Esophagus (tissue), 2 donors: Measurements from ENCODE around the gene CENPVL1. TPM values are rescaled to one million over a fixed set of nuclear protein-coding genes. Genes with fewer than 3 reads are reported as not detected.
A peak's percentile ranks its signal among the peaks of the same experiment; 100 is the strongest.

Experiments
- H3K27ac ChIP-seq, 2 donors: one replicate each; pipeline ENCODE4 v1.5.1; 2013; ENCODE audit warnings: low read depth in 2 of 2, mild to moderate bottlenecking in 2 of 2, inconsistent platforms in 1 of 2, low read length in 1 of 2, moderate library complexity in 1 of 2
- H3K27me3 ChIP-seq, 2 donors: one replicate each; pipeline ENCODE4 v1.6.1; 2013; ENCODE audit warnings: low read length in 2 of 2, control low read depth in 1 of 2, mild to moderate bottlenecking in 1 of 2; ENCODE audit not compliant: insufficient read depth in 2 of 2, control insufficient read depth in 1 of 2
- H3K36me3 ChIP-seq, 2 donors: one replicate each; pipeline ENCODE4 v1.6.1; 2013; ENCODE audit warnings: low read length in 1 of 2; ENCODE audit not compliant: control insufficient read depth in 2 of 2, insufficient read depth in 2 of 2
- H3K4me1 ChIP-seq, 2 donors: one replicate each; pipeline ENCODE4 v1.6.1; 2013; ENCODE audit warnings: low read length in 1 of 2; ENCODE audit not compliant: control insufficient read depth in 2 of 2, insufficient read depth in 2 of 2
- H3K4me3 ChIP-seq, 2 donors: one replicate each; pipeline ENCODE4 v1.5.1; 2013; ENCODE audit warnings: low read length in 2 of 2, mild to moderate bottlenecking in 2 of 2, low read depth in 1 of 2, moderate library complexity in 1 of 2
- H3K9me3 ChIP-seq, 2 donors: one replicate each; pipeline ENCODE4 v1.6.1; 2013; ENCODE audit warnings: mild to moderate bottlenecking in 2 of 2, low read depth in 1 of 2, low read length in 1 of 2, moderate library complexity in 1 of 2; ENCODE audit not compliant: control insufficient read depth in 2 of 2, insufficient read depth in 1 of 2
- WGBS, 2 donors: extraction: QIAGEN DNeasy Blood & Tissue Kit; methylation state at CpG; one replicate each; pipeline ENCODE4 v1.1.7; 2013; 5-methylcytosine and 5-hydroxymethylcytosine counted together
- polyA plus RNA-seq, 2 donors: library from polyadenylated mRNA; stranded (reverse); fragments of 200-250 nt; gene quantifications; one replicate each; pipeline ENCODE4 v1.2.3, GENCODE V29; 2013
- donor health status: healthy with polysubstance abuse.
- donor health status: Bipolar disorder and iron deficiency.

CENPVL1 gene
- polyA plus RNA-seq, 2 donors = not detected

- Histone ChIP-seq H3K36me3 (no peaks in the 10 kb centered on the region), H3K4me1 (no peaks in the 10 kb centered on the region), H3K27me3 (peaks cover 0 to 4% of the 10 kb centered on the region in 2 donors), H3K27ac (no peak overlapping the region), H3K9me3 (no peaks in the 10 kb centered on the region), H3K4me3 (no peak overlapping the region)
- 53 to 72% methylated on average over 2 of the region's 2 CpGs for WGBS, 2 donors
These were observed 26.8 kb downstream of the CENPVL1 start for GRCh38 chrX:51737091-51737490.

GRCh38 chrX:51742586-51742985, 32.3 kb downstream of the CENPVL1 start:
- Histone ChIP-seq H3K9me3 (no peaks in the 10 kb centered on the region), H3K4me1 (no peaks in the 10 kb centered on the region), H3K27me3 (peaks cover 0 to 3% of the 10 kb centered on the region in 2 donors), H3K36me3 (no peaks in the 10 kb centered on the region), H3K27ac (no peak overlapping the region), H3K4me3 (no peak overlapping the region)
- WGBS, 2 donors = 66 to 90% methylated on average over 3 of the region's 3 CpGs

- Histone ChIP-seq H3K27me3 (peaks cover 0 to 3% of the 10 kb centered on the region in 2 donors), H3K27ac (peak within 1 kb of the TSS in 1 of 2 donors; percentile 40), H3K4me1 (no peaks in the 10 kb centered on the region), H3K9me3 (no peaks in the 10 kb centered on the region), H3K36me3 (no peaks in the 10 kb centered on the region), H3K4me3 (peak within 1 kb of the TSS; percentile 61 to 66)
- 1 to 19% methylated on average over 62 to 63 of the region's 63 CpGs for WGBS, 2 donors
These were observed 33.1 kb downstream of the CENPVL1 start, which contains the start of gene GSPT2 for GRCh38 chrX:51743179-51743957. Gene GSPT2, plus strand, starts transcription at chrX:51743442. Its CDS starts 185 bp downstream, at chrX:51743627.

GRCh38 chrX:51747671-51748070, 37.4 kb downstream of the CENPVL1 start:
- H3K4me1 ChIP-seq = no peaks in the 10 kb centered on the region
- H3K27me3 ChIP-seq = no peaks in the 10 kb centered on the region
- no peak overlapping the region for H3K4me3 ChIP-seq
- no peaks in the 10 kb centered on the region for H3K36me3 ChIP-seq
- H3K27ac ChIP-seq = no peak overlapping the region
- H3K9me3 ChIP-seq = no peaks in the 10 kb centered on the region

GRCh38 chrX:51759055-51759839, 48.9 kb downstream of the CENPVL1 start:
- no peak overlapping the region for H3K4me3 ChIP-seq
- no peak overlapping the region for H3K27ac ChIP-seq
- H3K9me3 ChIP-seq = no peaks in the 10 kb centered on the region
- no peaks in the 10 kb centered on the region for H3K36me3 ChIP-seq
- peaks cover 0 to 3% of the 10 kb centered on the region in 2 donors for H3K27me3 ChIP-seq
- no peaks in the 10 kb centered on the region for H3K4me1 ChIP-seq
- 37 to 55% methylated on average over 6 of the region's 6 CpGs for WGBS, 2 donors

- no peak overlapping the region for H3K4me3 ChIP-seq
- peaks cover 0 to 3% of the 10 kb centered on the region in 2 donors for H3K27me3 ChIP-seq
- 77 to 84% methylated on average over 4 of the region's 4 CpGs for WGBS, 2 donors
- no peaks in the 10 kb centered on the region for H3K9me3 ChIP-seq
- H3K27ac ChIP-seq = no peak overlapping the region
- H3K36me3 ChIP-seq = no peaks in the 10 kb centered on the region
- H3K4me1 ChIP-seq = no peaks in the 10 kb centered on the region
These were observed 50.3 kb downstream of the CENPVL1 start for GRCh38 chrX:51760657-51761056.

Other genes with a start within 250 kb of the CENPVL1 start
- under 1 TPM; 0.49 to 0.75 TPM for gene NUDT11, start 213.9 kb upstream of the CENPVL1 start, polyA plus RNA-seq
- not detected for gene CENPVL3, start 91.6 kb upstream of the CENPVL1 start, polyA plus RNA-seq
- gene CENPVL2, start 27.7 kb upstream of the CENPVL1 start, polyA plus RNA-seq = not detected
- gene GSPT2, start 32.9 kb downstream of the CENPVL1 start, polyA plus RNA-seq = 1 to 10 TPM in 1 of 2 donors, under 1 TPM in 1; 0.67 to 1.2 TPM
- 10 to 100 TPM in 1 of 2 donors, 1 to 10 TPM in 1; 8.5 to 18.3 TPM for gene MAGED1, start 183.1 kb downstream of the CENPVL1 start, polyA plus RNA-seq